Measurements from ENCODE around the gene FGF18. TPM values are rescaled to one million over a fixed set of nuclear protein-coding genes. Genes with fewer than 3 reads are reported as not detected.

FGF18 gene
- total and polyA plus RNA-seq, 4 donors, result 1.8 to 3.4 (median 2.5) TPM

GRCh38 chr5:171444582-171444981 lies 25.1 kb downstream of the FGF18 start:
- Histone ChIP-seq H3K9me3 (ENCODE audit: control insufficient read depth in 4 of 4, insufficient read depth in 3 of 4, low read length in 3 of 4) (no peaks in the 10 kb centered on the region), H3K4me1 (ENCODE audit: control insufficient read depth in 5 of 5, insufficient read depth in 5 of 5, low read length in 5 of 5) (peaks cover 0 to 9% (median 0%) of the 10 kb centered on the region in 5 donors), H3K36me3 (ENCODE audit: control insufficient read depth in 4 of 4, insufficient read depth in 4 of 4, low read length in 4 of 4) (no peaks in the 10 kb centered on the region), H3K9ac (ENCODE audit: insufficient read depth in 1 of 2, low read length in 2 of 2) (no peak overlapping the region), H3K27ac (ENCODE audit: low read depth in 1 of 2, low read length in 1 of 2) (no peak overlapping the region), H3K4me3 (no peak overlapping the region), H3K27me3 (ENCODE audit: control insufficient read depth in 3 of 3, insufficient read depth in 3 of 3, low read length in 2 of 3) (no peaks in the 10 kb centered on the region)
- no peak for DNase-seq
- WGBS, 2 donors, result 94 to 95% methylated on average over 12 of the region's 12 CpGs
- no peak for TF ChIP-seq CTCF (IDR thresholded peaks at IDR 0.05; ENCODE audit: control extremely low read depth, extremely low read depth)
- ATAC-seq (ENCODE audit: insufficient read depth, low FRiP score), result no peak

GRCh38 chr5:171445644-171446516 lies 26.4 kb downstream of the FGF18 start:
- H3K4me1 ChIP-seq (ENCODE audit: control insufficient read depth in 5 of 5, insufficient read depth in 5 of 5, low read length in 5 of 5), result peaks cover 0 to 9% (median 0%) of the 10 kb centered on the region in 5 donors
- ATAC-seq (ENCODE audit: insufficient read depth, low FRiP score), result no peak
- H3K9ac ChIP-seq (ENCODE audit: insufficient read depth in 1 of 2, low read length in 2 of 2), result no peak overlapping the region
- H3K36me3 ChIP-seq (ENCODE audit: control insufficient read depth in 4 of 4, insufficient read depth in 4 of 4, low read length in 4 of 4), result no peaks in the 10 kb centered on the region
- TF ChIP-seq CTCF (IDR thresholded peaks at IDR 0.05; ENCODE audit: control extremely low read depth, extremely low read depth), result no peak
- peak overlapping the region in 1 of 2 donors; percentile 2 for H3K27ac ChIP-seq (ENCODE audit: low read depth in 1 of 2, low read length in 1 of 2)
- no peaks in the 10 kb centered on the region for H3K27me3 ChIP-seq (ENCODE audit: control insufficient read depth in 3 of 3, insufficient read depth in 3 of 3, low read length in 2 of 3)
- WGBS, 2 donors, result 87 to 89% methylated on average over 14 of the region's 14 CpGs
- no peak overlapping the region for H3K4me3 ChIP-seq
- no peaks in the 10 kb centered on the region for H3K9me3 ChIP-seq (ENCODE audit: control insufficient read depth in 4 of 4, insufficient read depth in 3 of 4, low read length in 3 of 4)
- peak in 2 of 3 donors; percentile 46 to 52 for DNase-seq

GRCh38 chr5:171447226-171447625 lies 27.8 kb downstream of the FGF18 start:
- no peaks in the 10 kb centered on the region for H3K36me3 ChIP-seq (ENCODE audit: control insufficient read depth in 4 of 4, insufficient read depth in 4 of 4, low read length in 4 of 4)
- no peak for TF ChIP-seq CTCF (IDR thresholded peaks at IDR 0.05; ENCODE audit: control extremely low read depth, extremely low read depth)
- H3K9ac ChIP-seq (ENCODE audit: insufficient read depth in 1 of 2, low read length in 2 of 2), result no peak overlapping the region
- H3K9me3 ChIP-seq (ENCODE audit: control insufficient read depth in 4 of 4, insufficient read depth in 3 of 4, low read length in 3 of 4), result no peaks in the 10 kb centered on the region
- H3K27me3 ChIP-seq (ENCODE audit: control insufficient read depth in 3 of 3, insufficient read depth in 3 of 3, low read length in 2 of 3), result no peaks in the 10 kb centered on the region
- no peak overlapping the region for H3K27ac ChIP-seq (ENCODE audit: low read depth in 1 of 2, low read length in 1 of 2)
- 72 to 87% methylated on average over 5 of the region's 5 CpGs for WGBS, 2 donors
- DNase-seq, result no peak
- H3K4me1 ChIP-seq (ENCODE audit: control insufficient read depth in 5 of 5, insufficient read depth in 5 of 5, low read length in 5 of 5), result peaks cover 0 to 5% (median 0%) of the 10 kb centered on the region in 5 donors
- ATAC-seq (ENCODE audit: insufficient read depth, low FRiP score), result no peak
- H3K4me3 ChIP-seq, result no peak overlapping the region

Measured in lung (tissue), 12 donors.